Liver (tissue), 9 donors: ENCODE measurements around the gene SCARB1. TPM values are rescaled to one million over a fixed set of nuclear protein-coding genes. Genes with fewer than 3 reads are reported as not detected.

ENCODE experiments used
- DNase-seq: peaks from one replicate; pipeline ENCODE4 v3.0.0-alpha.2; 2017; ENCODE audit warnings: low spot score
- H3K27ac ChIP-seq, 2 donors: one replicate each; pipeline ENCODE4 v1.7.0; 2013; ENCODE audit warnings: inconsistent platforms in 2 of 2, low read length in 2 of 2, control low read depth in 1 of 2, low read depth in 1 of 2, mild to moderate bottlenecking in 1 of 2
- H3K27me3 ChIP-seq, 4 donors: one replicate each; pipeline versions ENCODE4 v1.6.1 to v1.7.0; 2013; ENCODE audit warnings: low read length in 3 of 4, inconsistent platforms in 1 of 4, mild to moderate bottlenecking in 1 of 4, moderate library complexity in 1 of 4; ENCODE audit not compliant: control insufficient read depth in 4 of 4, insufficient read depth in 4 of 4
- H3K36me3 ChIP-seq, 4 donors: one replicate each; pipeline versions ENCODE4 v1.6.1 to v1.7.0; 2013; ENCODE audit warnings: low read length in 3 of 4, mild to moderate bottlenecking in 3 of 4, low read depth in 1 of 4, moderate library complexity in 1 of 4; ENCODE audit not compliant: control insufficient read depth in 4 of 4, insufficient read depth in 3 of 4
- H3K4me1 ChIP-seq, 4 donors: one replicate each; pipeline versions ENCODE4 v1.6.1 to v1.7.0; 2013; ENCODE audit warnings: low read length in 3 of 4, mild to moderate bottlenecking in 3 of 4, moderate library complexity in 1 of 4; ENCODE audit not compliant: control insufficient read depth in 4 of 4, insufficient read depth in 4 of 4
- H3K4me3 ChIP-seq, 3 donors: one replicate each; pipeline versions ENCODE4 v1.6.1 to v1.7.0; 2013; ENCODE audit warnings: low read length in 3 of 3, control low read depth in 1 of 3, low read depth in 1 of 3, mild to moderate bottlenecking in 1 of 3
- H3K9ac ChIP-seq, 2 donors: one replicate each; pipeline ENCODE4 v1.7.0; 2013; ENCODE audit warnings: low read length in 2 of 2, mild to moderate bottlenecking in 2 of 2, moderate library complexity in 2 of 2, control low read depth in 1 of 2, low read depth in 1 of 2
- H3K9me3 ChIP-seq, 4 donors: one replicate each; pipeline versions ENCODE4 v1.6.1 to v1.7.0; 2013; ENCODE audit warnings: low read length in 3 of 4; ENCODE audit not compliant: control insufficient read depth in 4 of 4
- CTCF ChIP-seq: fragments of 150-350 bp; IDR thresholded peaks from 2 replicates; pipeline ENCODE4 v1.5.1; 2017; ENCODE audit warnings: improper control_type of control experiment, low read depth, low read length; ENCODE audit not compliant: missing input control
- EGR1 ChIP-seq, 2 donors: IDR thresholded peaks; 2 replicates each; pipeline ENCODE4 v1.6.1; 2016 to 2018; ENCODE audit warnings: antibody characterized with exemption in 2 of 2, low read depth in 2 of 2
- FOXA1 ChIP-seq: IDR thresholded peaks from 2 replicates; pipeline ENCODE4 v1.6.1; 2016; ENCODE audit warnings: antibody characterized with exemption
- FOXA2 ChIP-seq: IDR thresholded peaks from 2 replicates; pipeline ENCODE4 v1.6.1; 2016; ENCODE audit warnings: antibody characterized with exemption
- GABPA ChIP-seq, 2 donors: IDR thresholded peaks in 1 of 2; conservative IDR thresholded peaks in 1 of 2; 2 replicates each; pipeline ENCODE4 v1.6.1; 2016; ENCODE audit warnings: antibody characterized with exemption in 2 of 2, mild to moderate bottlenecking in 1 of 2, moderate library complexity in 1 of 2
- HNF4A ChIP-seq, 2 donors: conservative IDR thresholded peaks; 2 replicates each; pipeline ENCODE4 v1.6.1; 2016; ENCODE audit warnings: antibody characterized with exemption in 2 of 2, mild to moderate bottlenecking in 2 of 2
- HNF4G ChIP-seq: IDR thresholded peaks from 2 replicates; pipeline ENCODE4 v1.6.1; 2016; ENCODE audit warnings: antibody characterized with exemption
- JUND ChIP-seq, 2 donors: IDR thresholded peaks; 2 replicates each; pipeline ENCODE4 v1.6.1; 2016; ENCODE audit warnings: antibody characterized with exemption in 2 of 2
- MAX ChIP-seq: IDR thresholded peaks from 2 replicates; pipeline ENCODE4 v1.6.1; 2016; ENCODE audit warnings: antibody characterized with exemption
- NR2F2 ChIP-seq: IDR thresholded peaks from 2 replicates; pipeline ENCODE4 v1.6.1; 2016; ENCODE audit warnings: antibody characterized with exemption
- RAD21 ChIP-seq, 2 donors: IDR thresholded peaks; 2 replicates each; pipeline ENCODE4 v1.6.1; 2016; ENCODE audit warnings: antibody characterized with exemption in 2 of 2, mild to moderate bottlenecking in 2 of 2
- REST ChIP-seq: IDR thresholded peaks from 2 replicates; pipeline ENCODE4 v1.6.1; 2016; ENCODE audit warnings: antibody characterized with exemption, mild to moderate bottlenecking
- RXRA ChIP-seq, 2 donors: IDR thresholded peaks; 2 replicates each; pipeline ENCODE4 v1.6.1; 2017 to 2018; ENCODE audit warnings: antibody characterized with exemption in 2 of 2, mild to moderate bottlenecking in 1 of 2
- SP1 ChIP-seq: IDR thresholded peaks from 2 replicates; pipeline ENCODE4 v1.6.1; 2018; ENCODE audit warnings: antibody characterized with exemption, mild to moderate bottlenecking
- TAF1 ChIP-seq: conservative IDR thresholded peaks from 2 replicates; pipeline ENCODE4 v1.6.1; 2016; ENCODE audit warnings: antibody characterized with exemption, mild to moderate bottlenecking
- YY1 ChIP-seq: IDR thresholded peaks from 2 replicates; pipeline ENCODE4 v1.6.1; 2016; ENCODE audit warnings: antibody characterized with exemption, mild to moderate bottlenecking
- ZBTB33 ChIP-seq: IDR thresholded peaks from 2 replicates; pipeline ENCODE4 v1.6.1; 2016; ENCODE audit warnings: antibody characterized with exemption
- WGBS: extraction: QIAGEN DNeasy Blood & Tissue Kit; methylation state at CpG from one replicate; pipeline ENCODE4 v1.1.7; 2013; 5-methylcytosine and 5-hydroxymethylcytosine counted together
- polyA plus RNA-seq, 2 donors: library from polyadenylated mRNA; stranded (reverse) in 1 of 2; unstranded in 1 of 2; fragments of 200-250 nt in 1 of 2; fragments of >200 nt in 1 of 2; fragmentation: Nextera tagmentation in 1 of 2; extraction: Ambion mirVana in 1 of 2; gene quantifications; one replicate each; pipeline versions ENCODE4 v1.2.1 to v1.2.3, GENCODE V29; 2013 to 2015
- total RNA-seq, 2 donors: library from RNA; depleted of rRNA; stranded (reverse); fragments of >200 nt; gene quantifications; one replicate each; pipeline ENCODE4 v1.2.3, GENCODE V29; 2014
- donor health status: healthy.
- donor health status: healthy.
- donor health status: healthy.
- donor health status: healthy.
- donor health status: healthy.

Gene SCARB1
- total and polyA plus RNA-seq, 4 donors, result 85.3 to 289 (median 141) TPM

- TF ChIP-seq RXRA (IDR thresholded peaks at IDR 0.05), result no peak
- no peak for TF ChIP-seq EGR1 (IDR thresholded peaks at IDR 0.05; ENCODE audit: low read depth in 2 of 2)
- no peak for TF ChIP-seq ZBTB33
- peaks cover 3 to 26% (median 17%) of the 10 kb centered on the region in 4 donors for H3K4me1 ChIP-seq
- no peaks in the 10 kb centered on the region for H3K9me3 ChIP-seq
- 97% methylated on average over 14 of the region's 14 CpGs for WGBS
- no peak overlapping the region for H3K4me3 ChIP-seq
- no peak overlapping the region for H3K9ac ChIP-seq
- no peak overlapping the region for H3K27ac ChIP-seq
- no peak for DNase-seq
- H3K36me3 ChIP-seq, result peaks cover 13 to 51% (median 27%) of the 10 kb centered on the region in 4 donors
- H3K27me3 ChIP-seq, result no peaks in the 10 kb centered on the region
Measured at GRCh38 chr12:124802361-124802760, 61.3 kb downstream of the SCARB1 start.

GRCh38 chr12:124800506-124800905 is 63.2 kb downstream of the SCARB1 start:
- TF ChIP-seq MAX (no peak), FOXA1 (no peak), GABPA (IDR thresholded peaks at IDR 0.05 in 1 of 2, conservative IDR thresholded peaks at IDR 0.05 in 1 of 2) (no peak), TAF1 (no peak), CTCF (no peak), NR2F2 (no peak), YY1 (no peak), HNF4G (no peak), EGR1 (IDR thresholded peaks at IDR 0.05; ENCODE audit: low read depth in 2 of 2) (no peak), FOXA2 (no peak), RXRA (IDR thresholded peaks at IDR 0.05) (no peak), RAD21 (IDR thresholded peaks at IDR 0.05) (no peak), REST (no peak), SP1 (no peak), ZBTB33 (no peak), JUND (IDR thresholded peaks at IDR 0.05) (no peak), HNF4A (conservative IDR thresholded peaks at IDR 0.05) (no peak)
- DNase-seq, result no peak
- Histone ChIP-seq H3K27ac (no peak overlapping the region), H3K9me3 (no peaks in the 10 kb centered on the region), H3K27me3 (no peaks in the 10 kb centered on the region), H3K4me1 (peaks cover 3 to 22% (median 17%) of the 10 kb centered on the region in 4 donors), H3K4me3 (no peak overlapping the region), H3K36me3 (peaks cover 11 to 45% (median 31%) of the 10 kb centered on the region in 4 donors), H3K9ac (no peak overlapping the region)
- WGBS, result 96% methylated on average over 12 of the region's 12 CpGs
